Activated naive CD8-positive, alpha-beta T cell treated with anti-CD3 and anti-CD28 coated beads, Interleukin-2, amount 10 ng/mL, durations not matched to agents 7 days and 5 days (primary cell): ENCODE measurements around the gene CSAG2. TPM values are rescaled to one million over a fixed set of nuclear protein-coding genes. Genes with fewer than 3 reads are reported as not detected.
"Not testable (repeated sequence)": the region's sequence is repeated elsewhere in the genome, so short reads cannot be mapped to it uniquely, and the experiment has no call there.

Source experiments
- ATAC-seq: fragments of 150-1000 bp; cut with Tn5 transposase; one replicate; pipeline ENCODE4 v1.10.0; 2021; ENCODE audit warnings: low read depth, moderate library complexity
- POLR2A ChIA-PET: fragments of 350-600 bp; sonication (Branson Sonifier 250); formaldehyde crosslinking; loops from one replicate; lab custom pipeline; 2021; ENCODE audit warnings: antibody characterized with exemption; lab: Charles Lee
- DNase-seq: peaks from one replicate; pipeline ENCODE4 v3.0.0; 2021
- H3K27ac Mint-ChIP-seq: one replicate; pipeline ENCODE4 v1.8.0; 2022; ENCODE audit warnings: mild to moderate bottlenecking, mixed read lengths
- H3K27me3 Mint-ChIP-seq: one replicate; pipeline ENCODE4 v1.8.0; 2022; ENCODE audit warnings: mild to moderate bottlenecking, moderate library complexity, mixed read lengths
- H3K36me3 Mint-ChIP-seq: one replicate; pipeline ENCODE4 v1.8.0; 2021; ENCODE audit warnings: mild to moderate bottlenecking, mixed read lengths
- H3K4me1 Mint-ChIP-seq: one replicate; pipeline ENCODE4 v1.8.0; 2021; ENCODE audit warnings: mixed read lengths
- H3K4me3 Mint-ChIP-seq: one replicate; pipeline ENCODE4 v1.8.0; 2022; ENCODE audit warnings: mild to moderate bottlenecking, moderate library complexity, mixed read lengths
- H3K9me3 Mint-ChIP-seq: one replicate; pipeline ENCODE4 v1.8.0; 2021; ENCODE audit warnings: mixed read lengths
- total RNA-seq, 2 experiments: library from RNA; stranded (reverse); gene quantifications; one replicate each; pipeline ENCODE4 v1.2.3, GENCODE V29; 2021

The CSAG2 gene, protein sequence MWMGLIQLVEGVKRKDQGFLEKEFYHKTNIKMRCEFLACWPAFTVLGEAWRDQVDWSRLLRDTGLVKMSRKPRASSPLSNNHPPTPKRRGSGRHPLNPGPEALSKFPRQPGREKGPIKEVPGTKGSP
- total RNA-seq = under 1 TPM in 1 of 2 experiments, not detected in 1; 0.61 TPM

DNA sequence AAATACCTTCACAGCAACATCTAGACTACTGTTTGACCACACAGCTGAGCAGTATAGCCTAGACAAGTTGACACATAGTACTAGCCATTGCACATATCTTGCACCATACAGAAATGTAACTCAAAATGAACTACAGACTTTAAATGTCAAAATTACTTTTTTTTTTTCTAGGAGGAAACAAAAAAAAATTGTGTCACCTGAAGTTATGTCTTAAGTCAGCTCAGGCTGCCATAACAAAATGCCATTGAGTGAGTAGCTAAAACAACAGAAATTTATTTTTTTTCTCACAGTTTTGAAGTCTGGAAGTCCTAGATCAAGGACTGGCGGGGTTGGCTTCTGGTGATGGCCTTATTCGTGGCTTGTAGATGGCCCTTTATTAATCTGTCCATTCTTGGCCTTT lies at the start of gene CSAG2:
TSS of gene CSAG2 (minus strand) at position 101 of the 400 bp plus-strand sequence. CDS start 161 bp downstream, outside the sequence.
- POLR2A ChIA-PET, ATAC-seq, H3K4me3 Mint-ChIP-seq, DNase-seq, H3K27me3 Mint-ChIP-seq, H3K27ac Mint-ChIP-seq, H3K4me1 Mint-ChIP-seq, H3K36me3 Mint-ChIP-seq, H3K9me3 Mint-ChIP-seq: not testable (repeated sequence)

DNA sequence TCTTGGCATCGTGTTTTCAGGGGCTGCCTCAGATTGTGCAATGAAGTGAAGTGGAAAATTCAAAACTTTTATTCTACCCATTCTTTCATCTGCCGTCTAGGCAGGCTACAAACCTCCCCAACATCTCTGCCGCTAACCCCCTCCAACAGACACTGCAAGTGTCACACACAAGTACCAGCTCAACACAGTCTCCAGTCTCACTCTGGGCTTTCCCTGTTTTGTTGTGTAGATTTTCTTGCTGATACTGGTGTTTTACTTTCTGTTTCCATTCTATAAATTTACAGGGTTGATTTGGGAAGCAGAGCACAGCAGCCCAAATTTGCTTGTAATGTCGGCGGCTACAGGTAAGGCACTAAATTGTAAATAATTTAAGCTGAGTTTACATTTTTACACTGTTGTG lies 45.8 kb upstream of the CSAG2 start:
- ATAC-seq, H3K4me1 Mint-ChIP-seq, H3K27ac Mint-ChIP-seq, H3K9me3 Mint-ChIP-seq, H3K36me3 Mint-ChIP-seq, POLR2A ChIA-PET, DNase-seq, H3K27me3 Mint-ChIP-seq, H3K4me3 Mint-ChIP-seq: not testable (repeated sequence)

DNA sequence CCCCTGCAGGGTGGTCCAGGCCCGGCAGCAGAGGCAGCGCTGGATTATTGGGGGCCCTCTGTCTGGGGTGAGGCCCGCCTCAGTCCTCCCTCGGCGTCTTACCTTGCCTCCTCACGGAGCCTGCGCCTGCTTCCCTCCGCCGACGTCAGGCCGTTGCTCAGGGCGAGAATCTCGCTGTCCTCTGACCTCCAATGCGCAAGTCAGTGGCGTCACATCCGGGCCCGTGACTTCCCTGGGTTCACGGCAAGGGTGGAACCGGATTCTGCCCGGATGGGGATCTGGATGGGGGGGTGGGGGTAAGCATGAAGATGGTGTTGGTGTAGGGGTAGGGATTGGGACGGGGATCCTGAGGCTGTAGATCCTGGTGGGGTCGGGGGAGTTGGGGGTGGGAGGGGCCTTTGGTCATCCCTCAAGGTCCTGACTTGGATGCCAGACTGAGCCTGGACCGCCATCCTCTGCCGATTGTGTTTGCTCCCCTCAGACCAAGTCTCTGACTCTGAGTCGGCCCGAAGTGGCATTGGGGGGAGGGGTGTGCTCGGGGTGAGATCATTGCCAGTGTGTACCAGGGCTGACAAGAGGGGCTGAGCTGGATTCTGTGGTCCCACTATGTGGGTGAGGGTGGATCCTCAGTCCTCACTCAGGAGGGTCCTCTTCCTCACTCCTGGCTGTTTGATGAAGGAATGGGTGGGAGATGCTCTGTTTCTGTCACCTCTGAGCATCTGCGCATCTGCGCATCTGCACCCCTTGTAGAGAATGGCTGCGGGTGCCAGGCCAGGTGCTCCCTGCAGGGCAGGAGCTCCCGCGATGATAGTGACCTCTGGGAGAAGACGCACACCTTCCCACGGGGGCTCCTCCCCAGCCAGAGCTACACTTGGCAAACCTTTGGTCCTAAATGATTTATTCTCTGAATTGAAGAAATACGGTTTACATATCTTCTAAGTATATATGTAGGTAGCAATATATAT lies 44.9 kb upstream of the CSAG2 start, which contains the start of gene MAGEA2:
TSS of gene MAGEA2 (minus strand) at position 157 of the 965 bp plus-strand sequence. CDS start 2,479 bp downstream, outside the sequence.
- H3K4me3 Mint-ChIP-seq, ATAC-seq, DNase-seq, H3K27ac Mint-ChIP-seq, H3K36me3 Mint-ChIP-seq, H3K27me3 Mint-ChIP-seq, H3K9me3 Mint-ChIP-seq, H3K4me1 Mint-ChIP-seq, POLR2A ChIA-PET: not testable (repeated sequence)

DNA sequence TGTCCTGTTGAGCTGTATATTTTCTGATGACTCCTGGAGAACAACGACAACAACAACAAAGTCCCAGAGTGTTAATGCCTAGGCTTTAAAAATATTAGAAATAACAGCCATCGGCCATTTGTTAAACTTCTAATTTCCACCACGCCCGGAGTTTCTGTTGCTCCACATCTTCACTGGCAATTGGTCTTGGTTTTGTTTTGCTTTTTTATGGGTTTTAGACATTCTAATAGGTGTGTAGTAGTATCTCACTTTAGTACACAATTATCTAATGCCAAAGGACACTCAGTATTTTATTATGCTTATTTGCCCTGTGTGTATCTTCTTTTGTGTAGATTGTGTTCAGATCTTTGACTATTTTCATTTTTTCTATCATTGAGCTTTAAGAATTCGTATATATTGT lies 29.5 kb upstream of the CSAG2 start:
- no peaks in the 10 kb centered on the region for H3K9me3 Mint-ChIP-seq
- POLR2A ChIA-PET = no interaction called here
- no peaks in the 10 kb centered on the region for H3K36me3 Mint-ChIP-seq
- DNase-seq (no peak), ATAC-seq (no peak)
- no peak overlapping the region for H3K4me3 Mint-ChIP-seq
- no peak overlapping the region for H3K27ac Mint-ChIP-seq
- H3K4me1 Mint-ChIP-seq = no peaks in the 10 kb centered on the region
- peaks cover 8% of the 10 kb centered on the region for H3K27me3 Mint-ChIP-seq

DNA sequence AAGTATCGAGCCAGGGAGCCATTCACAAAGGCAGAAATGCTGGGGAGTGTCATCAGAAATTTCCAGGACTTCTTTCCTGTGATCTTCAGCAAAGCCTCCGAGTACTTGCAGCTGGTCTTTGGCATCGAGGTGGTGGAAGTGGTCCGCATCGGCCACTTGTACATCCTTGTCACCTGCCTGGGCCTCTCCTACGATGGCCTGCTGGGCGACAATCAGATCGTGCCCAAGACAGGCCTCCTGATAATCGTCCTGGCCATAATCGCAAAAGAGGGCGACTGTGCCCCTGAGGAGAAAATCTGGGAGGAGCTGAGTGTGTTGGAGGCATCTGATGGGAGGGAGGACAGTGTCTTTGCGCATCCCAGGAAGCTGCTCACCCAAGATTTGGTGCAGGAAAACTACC lies 27.5 kb upstream of the CSAG2 start:
- H3K36me3 Mint-ChIP-seq, H3K4me1 Mint-ChIP-seq, H3K27me3 Mint-ChIP-seq, DNase-seq, H3K9me3 Mint-ChIP-seq, H3K27ac Mint-ChIP-seq, ATAC-seq, H3K4me3 Mint-ChIP-seq, POLR2A ChIA-PET: not testable (repeated sequence)

DNA sequence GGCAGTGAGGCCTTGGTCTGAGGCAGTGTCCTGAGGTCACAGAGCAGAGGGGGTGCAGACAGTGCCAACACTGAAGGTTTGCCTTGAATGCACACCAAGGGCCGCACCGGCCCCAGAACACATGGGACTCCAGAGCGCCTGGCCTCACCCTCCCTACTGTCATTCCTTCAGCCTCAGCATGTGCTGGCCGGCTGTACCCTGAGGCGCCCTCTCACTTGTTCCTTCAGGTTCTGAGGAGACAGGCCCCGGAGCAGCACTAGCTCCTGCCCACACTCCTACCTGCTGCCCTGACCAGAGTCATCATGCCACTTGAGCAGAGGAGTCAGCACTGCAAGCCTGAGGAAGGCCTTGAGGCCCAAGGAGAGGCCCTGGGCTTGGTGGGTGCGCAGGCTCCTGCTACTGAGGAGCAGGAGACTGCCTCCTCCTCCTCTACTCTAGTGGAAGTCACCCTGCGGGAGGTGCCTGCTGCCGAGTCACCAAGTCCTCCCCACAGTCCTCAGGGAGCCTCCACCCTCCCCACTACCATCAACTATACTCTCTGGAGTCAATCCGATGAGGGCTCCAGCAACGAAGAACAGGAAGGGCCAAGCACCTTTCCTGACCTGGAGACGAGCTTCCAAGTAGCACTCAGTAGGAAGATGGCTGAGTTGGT lies 26.9 kb upstream of the CSAG2 start:
- ATAC-seq (no peak), DNase-seq (no peak)
- Mint-ChIP-seq H3K36me3 (no peaks in the 10 kb centered on the region), H3K4me3 (no peak overlapping the region), H3K4me1 (no peaks in the 10 kb centered on the region), H3K9me3 (no peaks in the 10 kb centered on the region), H3K27ac (no peak overlapping the region), H3K27me3 (peaks cover 6% of the 10 kb centered on the region)
- POLR2A ChIA-PET = no interaction called here

DNA sequence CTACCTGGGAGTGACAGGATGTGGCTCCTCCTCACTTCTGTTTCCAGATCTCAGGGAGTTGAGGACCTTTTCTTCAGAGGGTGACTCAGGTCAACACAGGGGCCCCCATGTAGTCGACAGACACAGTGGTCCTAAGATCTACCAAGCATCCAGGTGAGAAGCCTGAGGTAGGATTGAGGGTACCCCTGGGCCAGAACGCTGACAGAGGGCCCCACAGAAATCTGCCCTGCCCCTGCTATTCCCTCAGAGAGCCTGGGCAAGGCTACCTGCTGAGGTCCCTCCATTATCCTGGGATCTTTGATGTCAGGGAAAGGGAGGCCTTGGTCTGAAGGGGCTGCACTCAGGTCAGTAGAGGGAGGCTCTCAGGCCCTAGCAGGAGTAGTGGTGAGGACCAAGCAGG lies 26.0 kb upstream of the CSAG2 start:
- DNase-seq = no peak
- Mint-ChIP-seq H3K4me3 (no peak overlapping the region), H3K27ac (no peak overlapping the region), H3K36me3 (no peaks in the 10 kb centered on the region), H3K27me3 (peaks cover 6% of the 10 kb centered on the region), H3K9me3 (no peaks in the 10 kb centered on the region), H3K4me1 (no peaks in the 10 kb centered on the region)
- no peak for ATAC-seq
- POLR2A ChIA-PET = no interaction called here

DNA sequence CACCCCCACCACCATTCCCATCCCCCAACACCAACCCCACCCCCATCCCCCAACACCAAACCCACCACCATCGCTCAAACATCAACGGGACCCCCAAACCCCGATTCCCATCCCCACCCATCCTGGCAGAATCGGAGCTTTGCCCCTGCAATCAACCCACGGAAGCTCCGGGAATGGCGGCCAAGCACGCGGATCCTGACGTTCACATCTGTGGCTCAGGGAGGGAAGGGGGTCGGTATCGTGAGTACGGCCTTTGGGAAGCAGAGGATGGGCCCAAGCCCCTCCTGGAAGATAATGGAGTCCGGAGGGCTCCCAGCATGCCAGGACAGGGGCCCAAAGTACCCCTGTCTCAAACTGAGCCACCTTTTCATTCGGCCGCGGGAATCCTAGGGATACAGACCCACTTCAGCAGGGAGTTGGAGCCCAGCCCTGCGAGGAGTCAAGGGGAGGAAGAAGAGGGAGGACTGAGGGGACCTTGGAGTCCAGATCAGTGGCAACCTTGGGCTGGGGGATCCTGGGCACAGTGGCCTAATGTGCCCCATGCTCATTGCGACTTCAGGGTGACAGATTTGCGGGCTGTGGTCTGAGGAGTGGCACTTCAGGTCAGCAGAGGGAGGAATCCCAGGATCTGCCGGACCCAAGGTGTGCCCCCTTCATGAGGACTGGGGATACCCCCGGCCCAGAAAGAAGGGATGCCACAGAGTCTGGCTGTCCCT lies 25.2 kb upstream of the CSAG2 start:
- H3K9me3 Mint-ChIP-seq, H3K4me3 Mint-ChIP-seq, ATAC-seq, POLR2A ChIA-PET, DNase-seq, H3K27me3 Mint-ChIP-seq, H3K4me1 Mint-ChIP-seq, H3K36me3 Mint-ChIP-seq, H3K27ac Mint-ChIP-seq: not testable (repeated sequence)

DNA sequence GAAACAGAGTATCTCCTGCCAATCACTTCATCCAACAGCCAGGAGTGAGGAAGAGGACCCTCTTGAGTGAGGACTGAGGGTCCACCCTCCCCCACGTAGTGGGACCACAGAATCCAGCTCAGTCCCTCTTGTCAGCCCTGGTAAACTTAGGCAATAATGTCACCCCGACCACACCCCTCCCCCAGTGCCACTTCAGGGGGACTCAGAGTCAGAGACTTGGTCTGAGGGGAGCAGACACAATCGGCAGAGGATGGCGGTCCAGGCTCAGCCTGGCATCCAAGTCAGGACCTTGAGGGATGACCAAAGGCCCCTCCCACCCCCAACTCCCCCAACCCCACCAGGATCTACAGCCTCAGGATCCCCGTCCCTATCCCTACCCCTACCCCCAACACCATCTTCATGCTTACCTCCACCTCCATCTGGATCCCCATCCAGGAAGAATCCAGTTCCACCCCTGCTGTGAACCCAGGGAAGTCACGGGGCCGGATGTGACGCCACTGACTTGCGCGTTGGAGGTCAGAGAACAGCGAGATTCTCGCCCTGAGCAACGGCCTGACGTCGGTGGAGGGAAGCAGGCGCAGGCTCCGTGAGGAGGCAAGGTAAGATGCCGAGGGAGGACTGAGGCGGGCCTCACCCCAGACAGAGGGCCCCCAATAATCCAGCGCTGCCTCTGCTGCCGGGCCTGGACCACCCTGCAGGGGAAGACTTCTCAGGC lies 24.3 kb upstream of the CSAG2 start, which contains the start of the genes CSAG1 and MAGEA12:
TSS of gene CSAG1 (minus strand) at position 461 of the 715 bp plus-strand sequence. CDS start 1,261 bp downstream, outside the sequence.
TSS of gene MAGEA12 (plus strand) at position 497 of the 715 bp plus-strand sequence. CDS start 2,405 bp downstream, outside the sequence.
- H3K4me1 Mint-ChIP-seq = no peaks in the 10 kb centered on the region

DNA sequence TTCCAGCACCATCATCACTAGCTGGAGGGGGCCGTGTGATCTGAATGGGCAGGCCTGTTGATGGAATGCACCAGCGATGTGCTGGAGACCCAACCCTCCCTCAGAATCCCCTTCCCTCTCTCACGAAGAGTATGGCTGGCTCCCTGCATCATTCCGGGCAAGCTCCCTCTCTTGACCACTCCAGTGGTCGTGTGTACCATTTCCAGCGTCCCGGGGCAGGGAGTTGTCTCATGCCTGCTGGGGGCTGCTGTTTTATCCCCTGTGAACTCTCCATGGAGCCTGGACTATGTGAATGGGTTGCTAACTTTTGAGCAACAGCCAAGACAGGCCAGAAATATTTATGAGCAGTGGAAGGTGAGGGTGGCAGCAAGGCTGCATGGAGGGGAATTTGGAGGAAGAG lies 16.3 kb upstream of the CSAG2 start:
- H3K36me3 Mint-ChIP-seq = no peaks in the 10 kb centered on the region
- H3K27ac Mint-ChIP-seq = no peak overlapping the region
- no peaks in the 10 kb centered on the region for H3K9me3 Mint-ChIP-seq
- H3K4me1 Mint-ChIP-seq = no peaks in the 10 kb centered on the region
- ATAC-seq (no peak), DNase-seq (no peak)
- POLR2A ChIA-PET = no interaction called here
- H3K27me3 Mint-ChIP-seq = no peaks in the 10 kb centered on the region
- no peak overlapping the region for H3K4me3 Mint-ChIP-seq

More for the DNA sequence above, 24.3 kb upstream of the CSAG2 start, which contains the start of the genes CSAG1 and MAGEA12:
- Mint-ChIP-seq H3K4me3 (no peak within 1 kb of the TSS), H3K9me3 (no peaks in the 10 kb centered on the region), H3K36me3 (no peaks in the 10 kb centered on the region), H3K27ac (no peak within 1 kb of the TSS), H3K27me3 (peaks cover 6% of the 10 kb centered on the region)
- POLR2A ChIA-PET = no interaction called here
- ATAC-seq (no peak), DNase-seq (no peak)

DNA sequence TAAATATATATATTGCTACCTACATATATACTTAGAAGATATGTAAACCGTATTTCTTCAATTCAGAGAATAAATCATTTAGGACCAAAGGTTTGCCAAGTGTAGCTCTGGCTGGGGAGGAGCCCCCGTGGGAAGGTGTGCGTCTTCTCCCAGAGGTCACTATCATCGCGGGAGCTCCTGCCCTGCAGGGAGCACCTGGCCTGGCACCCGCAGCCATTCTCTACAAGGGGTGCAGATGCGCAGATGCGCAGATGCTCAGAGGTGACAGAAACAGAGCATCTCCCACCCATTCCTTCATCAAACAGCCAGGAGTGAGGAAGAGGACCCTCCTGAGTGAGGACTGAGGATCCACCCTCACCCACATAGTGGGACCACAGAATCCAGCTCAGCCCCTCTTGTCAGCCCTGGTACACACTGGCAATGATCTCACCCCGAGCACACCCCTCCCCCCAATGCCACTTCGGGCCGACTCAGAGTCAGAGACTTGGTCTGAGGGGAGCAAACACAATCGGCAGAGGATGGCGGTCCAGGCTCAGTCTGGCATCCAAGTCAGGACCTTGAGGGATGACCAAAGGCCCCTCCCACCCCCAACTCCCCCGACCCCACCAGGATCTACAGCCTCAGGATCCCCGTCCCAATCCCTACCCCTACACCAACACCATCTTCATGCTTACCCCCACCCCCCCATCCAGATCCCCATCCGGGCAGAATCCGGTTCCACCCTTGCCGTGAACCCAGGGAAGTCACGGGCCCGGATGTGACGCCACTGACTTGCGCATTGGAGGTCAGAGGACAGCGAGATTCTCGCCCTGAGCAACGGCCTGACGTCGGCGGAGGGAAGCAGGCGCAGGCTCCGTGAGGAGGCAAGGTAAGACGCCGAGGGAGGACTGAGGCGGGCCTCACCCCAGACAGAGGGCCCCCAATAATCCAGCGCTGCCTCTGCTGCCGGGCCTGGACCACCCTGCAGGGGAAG lies 5.0 kb upstream of the CSAG2 start, which contains the start of gene MAGEA2B:
TSS of gene MAGEA2B (plus strand) at position 814 of the 973 bp plus-strand sequence. CDS start 2,479 bp downstream, outside the sequence.
- ATAC-seq, H3K27ac Mint-ChIP-seq, H3K4me3 Mint-ChIP-seq, POLR2A ChIA-PET, H3K27me3 Mint-ChIP-seq, H3K36me3 Mint-ChIP-seq, H3K9me3 Mint-ChIP-seq, DNase-seq, H3K4me1 Mint-ChIP-seq: not testable (repeated sequence)
